ENCODE measurements around the gene CRNN. TPM values are rescaled to one million over a fixed set of nuclear protein-coding genes. Genes with fewer than 3 reads are reported as not detected.
A peak's percentile ranks its signal among the peaks of the same experiment; 100 is the strongest.

The CRNN gene
- total RNA-seq, 1 donor from 2014 or later = 0.21 TPM

- Histone ChIP-seq H3K27ac (no peak overlapping the region), H3K27me3 (no peaks in the 10 kb centered on the region), H3K4me1 (no peaks in the 10 kb centered on the region), H3K36me3 (no peaks in the 10 kb centered on the region), H3K4me3 (no peak overlapping the region), H3K9me3 (no peaks in the 10 kb centered on the region)
- intact Hi-C loops (cut with DNase I) = no loop called here
- no peak for DNase-seq (ENCODE audit: low spot score in 2 of 2)
- TF ChIP-seq CTCF (IDR thresholded peaks at IDR 0.05) = no peak
Measured at GRCh38 chr1:152410028-152410427, 4.0 kb downstream of the CRNN start.

GRCh38 chr1:152408664-152409063, 5.4 kb downstream of the CRNN start:
- Histone ChIP-seq H3K27me3 (no peaks in the 10 kb centered on the region), H3K27ac (no peak overlapping the region), H3K36me3 (no peaks in the 10 kb centered on the region), H3K4me3 (no peak overlapping the region), H3K4me1 (no peaks in the 10 kb centered on the region), H3K9me3 (no peaks in the 10 kb centered on the region)
- no peak for TF ChIP-seq CTCF (IDR thresholded peaks at IDR 0.05)
- no peak for DNase-seq (ENCODE audit: low spot score in 2 of 2)
- intact Hi-C loops (cut with DNase I) = no loop called here

- peak in 1 of 3 experiments; percentile 20 for TF ChIP-seq CTCF (IDR thresholded peaks at IDR 0.05)
- Histone ChIP-seq H3K27me3 (no peaks in the 10 kb centered on the region), H3K9me3 (no peaks in the 10 kb centered on the region), H3K27ac (no peak overlapping the region), H3K4me3 (no peak overlapping the region), H3K4me1 (no peaks in the 10 kb centered on the region), H3K36me3 (no peaks in the 10 kb centered on the region)
- DNase-seq (ENCODE audit: low spot score in 2 of 2) = no peak
- intact Hi-C loops (cut with DNase I) = no loop called here
Measured at GRCh38 chr1:152398812-152399698, 15.0 kb downstream of the CRNN start.

- no peak for DNase-seq (ENCODE audit: low spot score in 2 of 2)
- no peak overlapping the region for H3K4me3 ChIP-seq
- H3K27me3 ChIP-seq = no peaks in the 10 kb centered on the region
- no peaks in the 10 kb centered on the region for H3K4me1 ChIP-seq
- no peak for TF ChIP-seq CTCF (IDR thresholded peaks at IDR 0.05)
- intact Hi-C loops (cut with DNase I) = no loop called here
- H3K36me3 ChIP-seq = no peaks in the 10 kb centered on the region
- no peaks in the 10 kb centered on the region for H3K9me3 ChIP-seq
- H3K27ac ChIP-seq = no peak overlapping the region
Measured at GRCh38 chr1:152397474-152397873, 16.6 kb downstream of the CRNN start.

GRCh38 chr1:152394151-152394550, 19.9 kb downstream of the CRNN start:
- no peaks in the 10 kb centered on the region for H3K9me3 ChIP-seq
- H3K36me3 ChIP-seq = no peaks in the 10 kb centered on the region
- no peaks in the 10 kb centered on the region for H3K4me1 ChIP-seq
- no peak overlapping the region for H3K4me3 ChIP-seq
- intact Hi-C loops (cut with DNase I) = no loop called here
- TF ChIP-seq CTCF (IDR thresholded peaks at IDR 0.05) = no peak
- no peaks in the 10 kb centered on the region for H3K27me3 ChIP-seq
- no peak for DNase-seq (ENCODE audit: low spot score in 2 of 2)
- no peak overlapping the region for H3K27ac ChIP-seq
